AG20443 (cell line): ENCODE measurements around the gene CADPS2.
A peak's percentile ranks its signal among the peaks of the same experiment; 100 is the strongest.

ENCODE experiments used
- DNase-seq: peaks from one replicate; pipeline ENCODE4 v3.0.0; 2012; ENCODE audit warnings: low spot score, mixed read lengths

The CADPS2 gene

GRCh38 chr7:122528879-122529481, 357.3 kb downstream of the CADPS2 start:
- peak; percentile 22 for DNase-seq

- DNase-seq = no peak
These were observed 360.9 kb downstream of the CADPS2 start for GRCh38 chr7:122525355-122525754.

- DNase-seq = no peak
These were observed 364.5 kb downstream of the CADPS2 start for GRCh38 chr7:122521767-122522166.

- DNase-seq = no peak
These were observed 365.2 kb downstream of the CADPS2 start for GRCh38 chr7:122520971-122521555.

GRCh38 chr7:122518488-122518887, 367.8 kb downstream of the CADPS2 start:
- no peak for DNase-seq

- DNase-seq = no peak
These were observed 368.7 kb downstream of the CADPS2 start for GRCh38 chr7:122517576-122517975.

- DNase-seq = no peak
These were observed 370.9 kb downstream of the CADPS2 start for GRCh38 chr7:122515404-122515803.

- no peak for DNase-seq
These were observed 375.0 kb downstream of the CADPS2 start for GRCh38 chr7:122511268-122511667.

GRCh38 chr7:122507591-122507990, 378.7 kb downstream of the CADPS2 start:
- no peak for DNase-seq

GRCh38 chr7:122492007-122492406, 394.3 kb downstream of the CADPS2 start:
- DNase-seq = no peak

GRCh38 chr7:122488241-122488640, 398.0 kb downstream of the CADPS2 start:
- no peak for DNase-seq

GRCh38 chr7:122487131-122487530, 399.1 kb downstream of the CADPS2 start:
- DNase-seq = no peak

GRCh38 chr7:122485856-122486255, 400.4 kb downstream of the CADPS2 start:
- no peak for DNase-seq

- no peak for DNase-seq
These were observed 404.0 kb downstream of the CADPS2 start for GRCh38 chr7:122482212-122482611.

GRCh38 chr7:122470859-122471258, 415.4 kb downstream of the CADPS2 start:
- no peak for DNase-seq

- DNase-seq = no peak
These were observed 417.3 kb downstream of the CADPS2 start for GRCh38 chr7:122468945-122469344.

GRCh38 chr7:122467661-122468449, 418.4 kb downstream of the CADPS2 start:
- DNase-seq = no peak

GRCh38 chr7:122465296-122465695, 421.0 kb downstream of the CADPS2 start:
- DNase-seq = no peak

GRCh38 chr7:122463631-122464030, 422.6 kb downstream of the CADPS2 start:
- no peak for DNase-seq

GRCh38 chr7:122460936-122461335, 425.3 kb downstream of the CADPS2 start:
- no peak for DNase-seq

GRCh38 chr7:122457969-122458368, 428.3 kb downstream of the CADPS2 start:
- no peak for DNase-seq

GRCh38 chr7:122457325-122457724, 428.9 kb downstream of the CADPS2 start:
- no peak for DNase-seq

GRCh38 chr7:122454776-122455507, 431.3 kb downstream of the CADPS2 start:
- DNase-seq = no peak
